Inflammatory macrophage (primary cell): Measurements from ENCODE around the gene CAMTA1.

Experiments used
- DNase-seq, 2 donors: peaks; one replicate each; pipeline ENCODE4 v3.0.0-alpha.2; 2020 to 2022

CAMTA1 gene

GRCh38 chr1:7733276-7733675, 948.0 kb downstream of the CAMTA1 start:
- DNase-seq = no peak

DNA sequence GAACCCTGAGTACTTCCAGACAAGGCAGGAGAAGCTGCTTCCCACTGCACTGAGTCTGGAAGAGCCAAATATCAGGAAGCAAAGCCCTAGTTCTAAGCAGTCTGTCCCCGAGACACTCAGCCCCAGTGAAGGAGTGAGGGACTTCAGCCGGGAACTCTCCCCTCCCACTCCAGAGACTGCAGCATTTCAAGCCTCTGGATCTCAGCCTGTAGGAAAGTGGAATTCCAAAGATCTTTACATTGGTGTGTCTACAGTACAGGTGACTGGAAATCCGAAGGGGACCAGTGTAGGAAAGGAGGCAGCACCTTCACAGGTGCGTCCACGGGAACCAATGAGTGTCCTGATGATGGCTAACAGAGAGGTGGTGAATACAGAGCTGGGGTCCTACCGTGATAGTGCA, 952.8 kb downstream of the CAMTA1 start:
- DNase-seq = no peak

DNA sequence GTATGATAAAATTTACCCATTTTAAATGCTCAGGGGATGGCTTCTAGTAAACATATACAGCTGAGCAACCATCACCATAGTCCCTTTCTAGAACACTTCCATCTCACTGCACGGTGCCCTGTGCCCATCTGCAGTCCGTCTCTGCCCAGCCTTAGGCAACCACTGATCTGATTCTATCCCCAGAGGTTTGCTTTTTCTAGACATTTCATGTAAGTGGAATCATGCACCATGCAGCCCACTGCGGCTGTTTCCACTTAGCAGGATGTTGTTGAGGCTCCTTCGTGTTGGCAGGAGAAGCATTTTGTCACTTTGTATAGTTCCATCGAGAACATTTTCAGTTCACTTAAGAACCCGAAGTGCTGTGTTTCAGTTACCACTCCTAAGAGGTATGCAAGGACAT, 958.1 kb downstream of the CAMTA1 start:
- DNase-seq = no peak

DNA sequence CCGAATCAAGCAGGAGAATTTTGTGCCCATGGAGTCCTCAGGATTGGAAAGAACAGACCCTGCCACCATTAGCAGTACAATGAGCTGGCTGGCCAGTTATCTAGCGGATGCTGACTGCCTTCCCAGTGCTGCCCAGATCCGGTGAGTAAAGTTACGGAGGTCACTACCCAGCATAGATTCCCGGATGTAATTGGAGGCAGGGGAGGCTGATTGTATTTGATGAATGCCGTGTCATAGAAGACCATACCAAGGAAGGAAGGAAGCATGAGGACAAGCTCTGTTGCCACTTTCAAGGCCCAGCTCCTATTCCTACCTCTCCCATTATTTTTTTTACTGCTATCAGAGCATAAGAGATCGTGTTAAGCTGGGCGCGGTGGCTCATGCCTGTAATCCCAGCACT, 959.6 kb downstream of the CAMTA1 start:
- DNase-seq = no peak

- no peak for DNase-seq
These were observed 960.5 kb downstream of the CAMTA1 start for GRCh38 chr1:7745783-7746182.

- no peak for DNase-seq
These were observed 962.4 kb downstream of the CAMTA1 start for GRCh38 chr1:7747605-7748004.

DNA sequence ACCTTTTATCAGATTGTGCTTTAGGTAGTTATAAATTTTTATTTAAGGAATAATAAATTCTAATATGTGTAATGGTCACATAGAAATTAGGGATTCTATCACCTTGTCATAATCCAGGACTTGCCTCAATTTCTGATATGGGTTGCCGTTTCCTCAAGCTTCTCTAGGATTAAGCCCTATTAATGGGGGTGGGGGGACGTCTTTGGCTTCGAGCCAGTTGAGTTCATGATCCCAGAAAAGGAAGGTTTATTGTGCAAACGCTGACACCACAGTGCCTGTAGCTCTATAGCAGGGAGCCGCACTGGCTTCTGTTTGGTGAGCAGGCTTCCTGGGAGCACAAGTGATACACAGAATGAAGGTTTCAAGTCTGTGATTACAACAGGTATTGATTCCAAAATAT, 963.9 kb downstream of the CAMTA1 start:
- DNase-seq = no peak

GRCh38 chr1:7751174-7751573, 965.9 kb downstream of the CAMTA1 start:
- DNase-seq = no peak

- DNase-seq = peak; percentile 57
These were observed 967.5 kb downstream of the CAMTA1 start for GRCh38 chr1:7752512-7753417.

GRCh38 chr1:7753641-7754040, 968.4 kb downstream of the CAMTA1 start:
- peak; percentile 54 to 63 for DNase-seq

DNA sequence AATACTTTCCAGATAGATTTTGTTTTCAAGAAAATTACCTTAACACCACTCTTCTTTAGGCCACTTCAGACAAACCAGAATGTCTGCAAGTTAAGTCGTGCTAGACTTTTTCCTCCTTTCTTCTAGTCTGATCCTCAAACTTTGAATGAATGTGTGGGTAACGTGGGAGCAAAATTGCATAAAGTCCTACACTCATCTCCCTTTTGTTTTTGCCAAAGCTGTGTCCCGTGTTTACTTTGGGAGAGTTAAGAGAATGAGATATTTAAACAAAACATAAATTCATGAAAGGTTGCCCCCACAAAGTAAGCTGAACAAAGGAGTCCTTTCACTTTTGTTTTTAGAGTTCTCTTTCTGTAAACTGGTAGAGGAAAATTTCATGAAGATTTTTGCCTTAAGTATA, 969.0 kb downstream of the CAMTA1 start:
- no peak for DNase-seq

- DNase-seq = no peak
These were observed 970.2 kb downstream of the CAMTA1 start for GRCh38 chr1:7755448-7755847.

DNA sequence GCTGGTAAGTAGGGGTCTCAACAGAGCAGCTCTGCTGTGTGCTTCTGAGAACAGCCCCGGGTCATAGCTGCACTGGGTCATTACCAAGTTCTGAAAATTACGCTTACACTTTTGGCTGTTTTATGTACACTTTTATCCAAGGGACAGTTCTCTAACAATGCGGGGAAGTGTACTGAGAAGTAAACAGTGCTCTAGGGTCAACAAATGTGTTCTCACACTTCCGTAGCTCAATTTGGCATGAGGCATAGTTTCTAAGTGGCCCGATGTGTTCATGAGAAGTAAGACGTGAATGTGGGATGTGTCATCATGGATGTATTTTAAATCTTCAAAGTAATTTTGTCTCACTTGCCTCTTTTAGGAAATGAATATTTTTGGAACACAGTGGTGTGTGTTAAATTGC, 975.0 kb downstream of the CAMTA1 start:
- DNase-seq = no peak

GRCh38 chr1:7761103-7761502, 975.8 kb downstream of the CAMTA1 start:
- no peak for DNase-seq

DNA sequence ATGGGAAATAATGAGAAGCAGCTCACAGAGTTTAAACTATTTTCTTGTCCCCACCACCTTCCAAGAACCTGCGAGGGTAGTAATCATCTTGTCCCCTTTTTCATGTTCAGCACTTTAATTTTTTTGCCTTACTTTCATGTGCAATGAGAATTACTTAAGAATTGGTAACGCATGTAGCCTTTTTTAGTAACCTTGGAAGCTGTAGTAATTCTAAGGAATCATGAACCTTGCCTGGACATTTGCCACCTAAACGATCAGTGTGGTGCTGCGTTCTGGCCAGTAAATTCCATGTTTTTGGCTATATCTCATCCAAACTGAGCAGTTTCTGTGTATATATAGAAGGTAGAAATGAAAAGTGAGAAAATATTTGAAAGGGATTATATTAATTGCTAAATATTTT, 981.9 kb downstream of the CAMTA1 start:
- DNase-seq = no peak

GRCh38 chr1:7768583-7768982, 983.3 kb downstream of the CAMTA1 start:
- no peak for DNase-seq

GRCh38 chr1:7769673-7770412, 984.6 kb downstream of the CAMTA1 start:
- DNase-seq = no peak

DNA sequence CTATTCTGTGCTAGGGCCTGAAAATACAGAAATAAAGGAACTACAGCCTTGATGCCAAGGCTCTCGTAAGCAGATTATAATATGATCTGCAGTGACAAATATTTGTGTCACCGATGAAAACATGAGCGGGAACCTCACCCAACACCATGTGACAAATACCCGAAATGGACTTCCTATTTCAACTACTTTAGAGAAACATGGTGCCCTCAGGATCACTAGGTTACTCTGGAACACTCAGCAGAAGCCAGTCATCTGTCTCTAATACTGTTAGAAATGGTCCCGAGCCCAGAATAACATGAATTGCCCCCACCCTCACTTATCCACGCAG, 985.4 kb downstream of the CAMTA1 start:
- DNase-seq = peak; percentile 86 to 87

- peak; percentile 90 to 92 for DNase-seq
These were observed 986.0 kb downstream of the CAMTA1 start, which contains the start of gene VAMP3 for GRCh38 chr1:7770997-7771822. TSS of gene VAMP3 (plus strand) at chr1:7771296. CDS start at chr1:7771384, 88 bp downstream.

DNA sequence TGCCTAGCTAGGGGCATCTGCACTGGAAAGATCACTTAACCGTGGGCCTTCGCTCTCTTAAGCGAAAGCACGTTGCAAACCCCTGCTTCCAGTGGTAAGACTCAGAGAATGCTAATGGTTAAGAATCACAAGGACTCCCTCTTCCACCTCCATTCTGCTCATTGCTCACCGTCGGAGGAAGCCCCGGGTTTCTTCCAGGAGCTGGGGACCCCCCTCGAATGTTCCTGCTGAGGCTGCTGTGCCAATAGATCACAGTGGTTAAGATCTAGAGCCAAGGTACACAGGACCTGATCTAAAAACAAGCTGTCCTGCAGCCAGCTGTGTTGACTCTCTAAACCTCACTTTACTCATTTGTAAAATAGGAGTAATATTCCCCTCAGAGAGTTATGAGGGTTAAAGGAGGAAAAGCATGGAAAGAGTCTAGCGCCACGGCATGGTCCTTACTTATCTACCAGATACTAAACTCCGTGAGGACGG, 986.6 kb downstream of the CAMTA1 start:
- DNase-seq = peak in 1 of 2 donors; percentile 19

DNA sequence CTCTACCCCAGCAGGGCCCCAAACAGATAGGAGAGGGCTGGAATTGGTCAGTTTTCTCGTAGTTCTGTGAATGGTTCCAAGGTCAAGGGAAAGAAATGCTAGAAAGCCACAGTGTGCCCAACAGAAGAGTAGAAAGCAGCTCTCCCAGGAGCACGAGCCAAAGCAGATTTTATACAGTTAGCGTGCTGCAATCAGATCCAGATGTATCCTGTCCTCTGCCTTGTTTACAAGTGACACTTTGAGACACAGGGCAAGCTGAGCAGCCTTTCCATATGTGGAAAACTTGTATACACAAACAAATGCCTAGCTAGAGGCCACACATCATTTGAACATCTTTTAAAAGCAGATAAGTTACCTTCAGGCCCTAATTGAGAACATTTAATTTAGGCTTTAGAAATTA, 992.3 kb downstream of the CAMTA1 start:
- no peak for DNase-seq

DNA sequence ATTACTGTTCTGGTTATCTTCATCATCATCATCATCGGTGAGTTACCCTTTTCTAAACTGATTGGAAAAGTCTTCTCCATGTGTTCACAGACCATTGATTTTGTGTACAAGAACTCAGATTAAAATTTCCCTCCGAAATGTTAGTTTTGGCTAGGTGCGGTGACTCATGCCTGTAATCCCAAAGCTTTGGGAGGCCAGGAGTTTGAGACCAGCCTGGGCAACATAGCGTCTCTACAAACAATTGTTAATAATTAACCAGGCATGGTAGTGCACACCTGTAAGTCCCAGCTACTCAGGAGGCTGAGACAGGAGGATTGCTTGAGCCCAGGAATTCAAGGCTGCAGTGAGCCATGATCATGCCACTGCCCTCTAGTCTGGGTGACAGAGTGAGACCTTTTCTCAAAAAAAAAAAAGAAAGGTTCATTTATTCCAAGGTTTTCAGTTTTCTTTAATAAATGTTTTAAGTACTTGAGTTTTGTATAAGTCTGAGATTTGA, 992.9 kb downstream of the CAMTA1 start:
- DNase-seq = no peak

DNA sequence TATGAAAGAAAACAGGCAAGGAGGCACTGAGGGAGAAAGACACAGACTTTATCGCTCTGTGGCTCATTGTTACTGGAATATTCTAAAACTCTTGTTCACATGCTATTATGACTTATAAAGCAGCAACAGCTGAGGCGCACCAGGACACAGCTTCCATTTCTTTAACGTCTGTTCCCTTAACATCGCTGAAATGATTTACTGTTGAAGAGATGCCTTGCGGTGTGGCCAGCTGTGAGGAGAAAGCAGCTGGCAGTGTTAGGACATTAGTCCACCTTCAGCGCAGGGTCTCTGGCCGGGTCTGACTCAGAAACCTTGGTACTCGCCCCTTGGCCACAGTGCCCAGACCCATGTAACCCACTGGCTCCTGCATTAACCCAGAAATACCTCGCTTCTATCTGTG, 995.7 kb downstream of the CAMTA1 start:
- no peak for DNase-seq
